GM19193 (cell line): ENCODE results near the gene STN1.
A peak's percentile ranks its signal among the peaks of the same experiment; 100 is the strongest.

Source experiments
- POLR2A ChIP-seq: IDR thresholded peaks from 4 replicates; pipeline ENCODE4 v1.6.1; 2011; ENCODE audit not compliant: insufficient read depth, insufficient read length; ENCODE audit errors: extremely low read depth

The STN1 gene

GRCh38 chr10:103918053-103918846 is at the start of gene STN1:
STN1 (minus strand) TSS chr10:103918184; CDS start chr10:103917594, 590 bp downstream.
- TF ChIP-seq POLR2A: peak; percentile 96

- TF ChIP-seq POLR2A: no peak
These were observed 49.6 kb upstream of the STN1 start for GRCh38 chr10:103967448-103968071.

GRCh38 chr10:103966671-103967447 is 48.9 kb upstream of the STN1 start, which contains the start of gene SLK:
SLK (plus strand) TSS chr10:103967140; CDS start chr10:103967746, 606 bp downstream.
- peak; percentile 84 for TF ChIP-seq POLR2A

GRCh38 chr10:103960103-103960502 is 42.1 kb upstream of the STN1 start:
- no peak for TF ChIP-seq POLR2A

- no peak for TF ChIP-seq POLR2A
These were observed 41.0 kb upstream of the STN1 start for GRCh38 chr10:103958996-103959395.

- no peak for TF ChIP-seq POLR2A
These were observed 36.6 kb upstream of the STN1 start for GRCh38 chr10:103954543-103954942.

GRCh38 chr10:103951942-103952341 is 34.0 kb upstream of the STN1 start:
- TF ChIP-seq POLR2A: no peak

- TF ChIP-seq POLR2A: no peak
These were observed 33.2 kb upstream of the STN1 start for GRCh38 chr10:103951183-103951582.

- no peak for TF ChIP-seq POLR2A
These were observed 31.7 kb upstream of the STN1 start for GRCh38 chr10:103949728-103950127.

- TF ChIP-seq POLR2A: no peak
These were observed 30.0 kb upstream of the STN1 start for GRCh38 chr10:103947799-103948516.

- no peak for TF ChIP-seq POLR2A
These were observed 24.9 kb upstream of the STN1 start for GRCh38 chr10:103942866-103943265.

GRCh38 chr10:103941801-103942200 is 23.8 kb upstream of the STN1 start:
- no peak for TF ChIP-seq POLR2A

GRCh38 chr10:103939522-103939921 is 21.5 kb upstream of the STN1 start:
- TF ChIP-seq POLR2A: no peak

- no peak for TF ChIP-seq POLR2A
These were observed 18.0 kb upstream of the STN1 start for GRCh38 chr10:103936022-103936421.

GRCh38 chr10:103934308-103934707 is 16.3 kb upstream of the STN1 start:
- TF ChIP-seq POLR2A: no peak
